AG04449 (cell line): ENCODE results near the gene GOLGA8B.
"Not testable (repeated sequence)": the region's sequence is repeated elsewhere in the genome, so short reads cannot be mapped to it uniquely, and the experiment has no call there.

Experiments
- CTCF ChIA-PET: fragments of 350-600 bp; formaldehyde crosslinking; extraction: SDS; loops from one replicate; lab custom pipeline; 2021; ENCODE audit warnings: antibody characterized with exemption; lab: Yijun Ruan, JAX
- POLR2A ChIA-PET: fragments of 400-600, 350-600 bp; formaldehyde crosslinking; extraction: SDS; loops from one replicate; lab custom pipeline; 2020; ENCODE audit warnings: antibody characterized with exemption, inconsistent platforms; lab: Yijun Ruan, JAX
- DNase-seq: peaks from one replicate; pipeline ENCODE4 v3.0.0-alpha.2; 2010; ENCODE audit warnings: low read depth, low spot score
- H3K4me3 ChIP-seq: 2 replicates; pipeline ENCODE4 v1.5.1; 2011; ENCODE audit warnings: low read depth, mild to moderate bottlenecking, control low read depth, low read length
- TF ChIP-seq, protein P1 (sequence below): IDR thresholded peaks from one replicate; pipeline ENCODE4 v1.5.1; 2011; ENCODE audit warnings: mild to moderate bottlenecking, moderate library complexity, low read length, control low read depth, inconsistent platforms; ENCODE audit not compliant: insufficient read depth; ENCODE audit errors: missing control alignments

The GOLGA8B gene

DNA sequence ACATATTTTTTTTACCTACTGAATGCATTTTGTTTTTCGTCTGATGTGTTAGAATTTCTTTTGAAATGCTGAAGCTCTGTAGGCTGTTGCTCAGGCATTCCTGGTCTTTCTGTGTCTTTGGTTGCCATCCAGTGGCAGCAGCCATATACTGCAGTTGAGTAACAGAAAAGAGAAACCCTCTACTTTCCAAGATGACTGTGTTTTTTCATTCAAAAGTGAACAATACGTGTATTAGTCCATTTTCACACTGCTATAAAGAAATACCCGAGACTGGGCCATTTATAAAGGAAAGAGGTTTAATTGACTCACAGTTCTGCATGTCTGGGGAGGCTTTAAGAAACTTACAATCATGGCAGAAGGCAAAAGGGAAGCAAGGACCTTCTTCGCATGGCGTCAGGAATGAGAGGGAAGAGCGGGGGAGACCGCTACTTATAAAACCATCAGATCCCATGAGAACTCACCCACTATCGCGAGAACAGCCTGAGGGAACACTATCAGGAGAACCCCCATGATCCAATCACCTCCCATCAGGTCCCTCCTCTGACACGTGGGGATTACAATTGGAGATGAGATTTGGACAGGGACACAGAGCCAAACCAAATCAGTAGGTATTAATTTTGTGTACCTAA is 4.7 kb upstream of the GOLGA8B start:
- TF ChIP-seq, protein P1, sequence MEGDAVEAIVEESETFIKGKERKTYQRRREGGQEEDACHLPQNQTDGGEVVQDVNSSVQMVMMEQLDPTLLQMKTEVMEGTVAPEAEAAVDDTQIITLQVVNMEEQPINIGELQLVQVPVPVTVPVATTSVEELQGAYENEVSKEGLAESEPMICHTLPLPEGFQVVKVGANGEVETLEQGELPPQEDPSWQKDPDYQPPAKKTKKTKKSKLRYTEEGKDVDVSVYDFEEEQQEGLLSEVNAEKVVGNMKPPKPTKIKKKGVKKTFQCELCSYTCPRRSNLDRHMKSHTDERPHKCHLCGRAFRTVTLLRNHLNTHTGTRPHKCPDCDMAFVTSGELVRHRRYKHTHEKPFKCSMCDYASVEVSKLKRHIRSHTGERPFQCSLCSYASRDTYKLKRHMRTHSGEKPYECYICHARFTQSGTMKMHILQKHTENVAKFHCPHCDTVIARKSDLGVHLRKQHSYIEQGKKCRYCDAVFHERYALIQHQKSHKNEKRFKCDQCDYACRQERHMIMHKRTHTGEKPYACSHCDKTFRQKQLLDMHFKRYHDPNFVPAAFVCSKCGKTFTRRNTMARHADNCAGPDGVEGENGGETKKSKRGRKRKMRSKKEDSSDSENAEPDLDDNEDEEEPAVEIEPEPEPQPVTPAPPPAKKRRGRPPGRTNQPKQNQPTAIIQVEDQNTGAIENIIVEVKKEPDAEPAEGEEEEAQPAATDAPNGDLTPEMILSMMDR = peak; percentile 71
- peak overlapping the region; percentile 42 for H3K4me3 ChIP-seq
- POLR2A ChIA-PET = interaction anchor here (0.7 to 0.9 kb wide), 2 partner anchors 72 to 281 kb away, joined by 3 read pairs; no protein-coding TSS in a partner anchor
- peak; percentile 33 for DNase-seq
- CTCF ChIA-PET = interaction anchor here (0.8 to 2.2 kb wide), 14 partner anchors 14 to 528 kb away, joined by 3 to 19 read pairs (median 7); no protein-coding TSS in a partner anchor

DNA sequence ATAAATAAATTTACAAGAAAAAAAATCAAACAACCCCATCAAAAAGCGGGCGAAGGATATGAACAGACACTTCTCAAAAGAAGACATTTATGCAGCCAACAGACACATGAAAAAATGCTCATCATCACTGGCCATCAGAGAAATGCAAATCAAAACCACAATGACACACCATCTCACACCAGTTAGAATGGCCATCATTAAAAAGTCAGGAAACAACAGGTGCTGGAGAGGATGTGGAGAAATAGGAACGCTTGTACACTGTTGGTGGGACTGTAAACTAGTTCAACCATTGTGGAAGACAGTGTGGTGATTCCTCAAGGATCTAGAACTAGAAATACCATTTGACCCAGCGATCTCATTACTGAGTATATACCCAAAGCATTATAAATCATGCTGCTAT is 2.5 kb upstream of the GOLGA8B start:
- DNase-seq, POLR2A ChIA-PET, H3K4me3 ChIP-seq: not testable (repeated sequence)
- CTCF ChIA-PET = interaction anchor here (1.1 to 1.5 kb wide), 2 partner anchors 476 to 477 kb away, joined by 3 to 8 read pairs; no protein-coding TSS in a partner anchor

DNA sequence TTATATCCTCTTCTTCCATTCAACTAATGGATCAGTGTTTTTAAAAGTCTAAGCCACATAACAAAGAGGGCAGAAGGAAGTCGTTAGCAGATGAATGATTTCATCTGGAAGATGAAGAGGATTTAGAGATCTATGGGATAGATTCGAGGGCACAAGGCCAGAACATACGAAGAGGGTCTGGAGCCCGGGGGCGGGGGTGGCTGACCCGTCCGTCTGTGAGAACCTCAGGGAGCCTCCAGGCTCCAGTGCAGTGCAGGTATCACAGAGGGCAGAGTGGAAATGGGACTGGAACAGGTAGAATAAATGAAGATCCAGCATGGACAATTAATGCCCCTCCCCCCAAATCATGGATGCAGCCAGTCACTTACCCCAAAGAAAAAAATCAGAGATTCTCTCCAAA is 1.5 kb upstream of the GOLGA8B start:
- H3K4me3 ChIP-seq = no peak overlapping the region
- no peak for DNase-seq
- POLR2A ChIA-PET = no interaction called here
- TF ChIP-seq, protein P1 = no peak
- CTCF ChIA-PET = interaction anchor here (0.7 to 1.5 kb wide), 3 partner anchors 475 to 523 kb away, joined by 3 to 8 read pairs (median 3); no protein-coding TSS in a partner anchor

DNA sequence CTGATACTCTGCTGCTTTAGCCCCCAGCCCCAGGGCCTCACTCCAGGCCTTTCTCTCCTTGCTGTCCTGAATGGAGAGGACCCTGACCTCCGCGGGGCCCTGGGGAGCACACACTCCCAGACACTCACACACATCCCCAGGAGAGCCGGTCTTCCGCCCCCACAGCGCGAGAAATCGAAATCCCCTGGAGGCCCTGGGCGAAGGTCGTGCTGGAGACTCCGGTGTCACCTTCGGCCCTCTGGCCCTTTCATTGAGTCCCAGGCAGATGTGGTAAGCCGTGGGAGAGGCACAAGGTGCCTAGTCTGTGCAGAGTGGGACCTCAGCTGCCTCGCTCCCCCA is 848 bp upstream of the GOLGA8B start:
- DNase-seq = no peak
- TF ChIP-seq, protein P1 = no peak
- POLR2A ChIA-PET = no interaction called here
- peak overlapping the region; percentile 71 for H3K4me3 ChIP-seq
- CTCF ChIA-PET = interaction anchor here (0.8 kb wide), 1 partner anchor 523 kb away, joined by 3 read pairs; no protein-coding TSS in a partner anchor

DNA sequence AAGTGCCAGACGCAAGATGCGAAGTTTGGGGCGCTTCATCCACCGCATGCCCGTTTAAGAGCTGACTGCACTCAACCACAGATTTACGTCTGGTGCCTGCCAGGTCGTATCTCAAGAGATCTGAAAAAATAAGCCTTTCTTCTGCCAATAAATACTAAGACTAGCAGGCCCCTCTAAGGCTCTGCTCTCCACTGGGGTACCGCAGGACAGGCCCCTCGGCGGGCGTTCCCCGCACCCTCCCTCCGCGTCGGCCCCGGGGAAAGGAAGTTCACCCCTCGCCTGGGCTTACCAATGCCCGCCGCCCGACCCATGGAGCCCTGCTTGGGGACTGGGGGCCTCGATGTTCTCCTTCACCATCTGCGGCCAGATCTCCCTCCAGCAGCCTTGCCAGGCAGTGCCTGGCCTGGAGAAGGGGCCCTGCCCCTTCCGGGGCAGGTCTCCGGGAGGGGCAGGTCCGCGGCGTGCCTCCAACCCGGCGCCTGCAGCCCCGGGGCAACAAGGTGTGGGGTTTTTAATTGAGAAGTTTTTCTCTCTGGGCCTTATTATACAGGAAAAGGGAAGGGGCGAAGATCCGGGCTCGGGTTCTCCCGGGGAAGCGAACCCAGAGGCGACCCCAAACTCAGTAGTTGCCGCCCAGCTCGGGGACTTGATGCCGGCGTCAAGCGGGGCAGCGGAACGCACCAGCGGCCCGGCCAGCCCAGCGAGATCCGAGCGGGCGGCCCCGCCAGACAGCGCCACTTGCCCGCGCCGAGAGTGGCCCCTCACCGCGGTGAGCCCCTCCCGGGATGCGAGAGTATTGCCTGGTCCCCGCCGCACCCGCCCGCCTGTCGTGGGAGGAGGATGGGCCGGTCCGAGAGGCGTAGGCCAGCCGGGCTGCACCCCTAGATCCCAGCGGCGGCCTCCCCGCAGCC is 735 bp downstream of the GOLGA8B start:
- POLR2A ChIA-PET = interaction anchor here (1.3 to 1.6 kb wide), 2 partner anchors 145 to 240 kb away, joined by 3 to 4 read pairs; partner anchors contain the start of genes GOLGA8A, NOP10 and NUTM1
- CTCF ChIA-PET = interaction anchor here (1.0 to 1.2 kb wide), 2 partner anchors 215 to 473 kb away, joined by 3 to 7 read pairs; partner anchors contain the start of gene LPCAT4
- TF ChIP-seq, protein P1 = no peak
- DNase-seq = no peak
- H3K4me3 ChIP-seq = peak overlapping the region; percentile 71

DNA sequence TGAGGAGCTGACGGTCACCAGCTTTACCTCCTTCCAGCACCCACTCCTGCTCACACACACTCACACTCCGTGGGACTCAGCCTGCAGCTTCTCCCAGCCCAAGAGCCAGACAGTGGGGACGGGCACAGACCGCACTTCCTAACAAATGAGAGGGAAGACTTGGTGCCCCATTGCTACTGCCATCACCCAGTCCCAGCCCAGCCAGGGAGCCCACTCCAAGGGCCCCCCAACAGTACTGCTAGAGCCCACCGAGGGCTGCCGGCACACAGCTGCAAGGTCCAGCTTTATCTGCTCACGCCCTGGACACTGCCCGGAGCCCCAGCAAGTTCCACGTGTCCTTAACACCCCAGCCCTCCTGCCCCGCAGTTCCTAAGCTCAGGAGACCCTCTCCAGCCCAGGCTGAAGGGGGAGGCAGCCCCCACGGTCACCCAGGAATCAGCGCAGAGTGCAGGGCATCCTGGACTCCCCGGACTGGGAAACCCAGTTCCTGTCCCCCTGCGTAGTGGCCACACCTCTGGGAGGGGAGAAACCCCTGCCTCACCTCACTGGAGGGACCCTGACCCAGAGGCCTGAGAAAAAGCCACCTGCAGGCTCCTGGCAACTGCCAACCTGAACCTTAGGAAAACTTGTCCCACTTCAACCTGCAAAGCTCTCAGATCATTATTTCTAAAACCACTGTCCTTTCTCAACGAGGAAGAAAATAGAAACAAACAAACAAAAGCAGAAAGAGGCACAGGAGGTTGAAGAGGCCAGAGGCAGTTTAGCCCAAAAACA is 1.6 kb downstream of the GOLGA8B start:
- POLR2A ChIA-PET, DNase-seq: not testable (repeated sequence)
- CTCF ChIA-PET = interaction anchor here (1.2 kb wide), 1 partner anchor 145 kb away, joined by 3 read pairs; the partner anchor contains the start of gene GOLGA8A
- H3K4me3 ChIP-seq = peak overlapping the region; percentile 71
